Activated T-helper 1 cell treated with anti-CD3 and anti-CD28 coated beads, Interleukin-12 subunit alpha, Interleukin-12 subunit beta, Interleukin-2, Interleukin-4 antibody, amounts not matched to agents 30 ng/mL and 10 ng/mL and 1 ng/mL, durations not matched to agents 14 hours and 24 hours and 36 hours (primary cell): ENCODE data around the gene ZNF865. TPM values are rescaled to one million over a fixed set of nuclear protein-coding genes. Genes with fewer than 3 reads are reported as not detected.

ENCODE experiments used
- DNase-seq: peaks from one replicate; pipeline ENCODE4 v3.0.0; 2021; ENCODE audit warnings: low spot score
- H3K27ac Mint-ChIP-seq: one replicate; pipeline ENCODE4 v1.8.0; 2021; ENCODE audit warnings: mild to moderate bottlenecking, mixed read lengths
- H3K27me3 Mint-ChIP-seq: one replicate; pipeline ENCODE4 v1.8.0; 2022; ENCODE audit warnings: mild to moderate bottlenecking, moderate library complexity, mixed read lengths; ENCODE audit not compliant: insufficient read depth
- H3K36me3 Mint-ChIP-seq: one replicate; pipeline ENCODE4 v1.8.0; 2021; ENCODE audit warnings: low read depth, mixed read lengths
- H3K4me1 Mint-ChIP-seq: one replicate; pipeline ENCODE4 v1.8.0; 2021; ENCODE audit warnings: low read depth, mixed read lengths
- H3K4me3 Mint-ChIP-seq: one replicate; pipeline ENCODE4 v1.8.0; 2021; ENCODE audit warnings: mild to moderate bottlenecking, moderate library complexity, mixed read lengths
- H3K9me3 Mint-ChIP-seq: one replicate; pipeline ENCODE4 v1.8.0; 2021; ENCODE audit warnings: mixed read lengths
- intact Hi-C: fragments of 100-400 bp; cut with micrococcal nuclease; formaldehyde crosslinking; loops from one replicate; pipeline ENCODE4 v1.15.1; 2024
- total RNA-seq: library from RNA; stranded (reverse); gene quantifications from 2 replicates; pipeline ENCODE4 v1.2.3, GENCODE V29; 2022

ZNF865 gene
- total RNA-seq, 1 donor from 2014 or later = 13.2 TPM

GRCh38 chr19:55647732-55648584 is 42.5 kb downstream of the ZNF865 start, which contains the start of gene CCDC106:
Gene CCDC106, plus strand, starts transcription at chr19:55648212. Its CDS starts 835 bp downstream, at chr19:55649047.
- Mint-ChIP-seq H3K27me3 (no peaks in the 10 kb centered on the region), H3K27ac (peak within 1 kb of the TSS; percentile 75), H3K4me1 (peaks cover 45% of the 10 kb centered on the region), H3K4me3 (peak within 1 kb of the TSS; percentile 83), H3K36me3 (peaks cover 29% of the 10 kb centered on the region), H3K9me3 (no peaks in the 10 kb centered on the region)
- intact Hi-C loops = loop anchor here (10.0 kb wide), 1 partner anchor 1183 kb away; the partner anchor contains the start of gene LENG9
- DNase-seq = peak; percentile 31

- H3K27me3 Mint-ChIP-seq = no peaks in the 10 kb centered on the region
- no peak for DNase-seq
- H3K4me3 Mint-ChIP-seq = peak overlapping the region; percentile 83
- H3K9me3 Mint-ChIP-seq = no peaks in the 10 kb centered on the region
- H3K36me3 Mint-ChIP-seq = peaks cover 27% of the 10 kb centered on the region
- H3K4me1 Mint-ChIP-seq = peaks cover 39% of the 10 kb centered on the region
- intact Hi-C loops = loop anchor here (10.0 kb wide), 1 partner anchor 1184 kb away; the partner anchor contains the start of gene LENG9
- H3K27ac Mint-ChIP-seq = peak overlapping the region; percentile 75
Measured at GRCh38 chr19:55648585-55649267, 43.3 kb downstream of the ZNF865 start.

GRCh38 chr19:55649268-55650125 is 44.0 kb downstream of the ZNF865 start:
- no peak for DNase-seq
- Mint-ChIP-seq H3K36me3 (peaks cover 23% of the 10 kb centered on the region), H3K4me3 (peak overlapping the region; percentile 83), H3K27ac (peak overlapping the region; percentile 77), H3K9me3 (no peaks in the 10 kb centered on the region), H3K27me3 (no peaks in the 10 kb centered on the region), H3K4me1 (peaks cover 33% of the 10 kb centered on the region)
- intact Hi-C loops = loop anchor here (10.0 kb wide), 2 partner anchors 1185 to 1515 kb away; partner anchors contain the start of genes CNOT3 and LENG9

GRCh38 chr19:55650126-55650557 is 44.7 kb downstream of the ZNF865 start:
- peak overlapping the region; percentile 77 for H3K27ac Mint-ChIP-seq
- intact Hi-C loops = loop anchor here (10.0 kb wide), 1 partner anchor 1515 kb away; the partner anchor contains the start of gene CNOT3
- peak overlapping the region; percentile 80 for H3K4me3 Mint-ChIP-seq
- no peaks in the 10 kb centered on the region for H3K9me3 Mint-ChIP-seq
- peaks cover 32% of the 10 kb centered on the region for H3K4me1 Mint-ChIP-seq
- peaks cover 22% of the 10 kb centered on the region for H3K36me3 Mint-ChIP-seq
- DNase-seq = no peak
- H3K27me3 Mint-ChIP-seq = no peaks in the 10 kb centered on the region

GRCh38 chr19:55650602-55651230 is 45.3 kb downstream of the ZNF865 start:
- Mint-ChIP-seq H3K36me3 (peaks cover 21% of the 10 kb centered on the region), H3K4me3 (peak overlapping the region; percentile 80), H3K4me1 (peaks cover 29% of the 10 kb centered on the region), H3K27ac (peak overlapping the region; percentile 13), H3K9me3 (no peaks in the 10 kb centered on the region), H3K27me3 (no peaks in the 10 kb centered on the region)
- intact Hi-C loops = loop anchor here (10.0 kb wide), 1 partner anchor 1516 kb away; the partner anchor contains the start of gene CNOT3
- DNase-seq = no peak

GRCh38 chr19:55651236-55651635 is 45.8 kb downstream of the ZNF865 start:
- DNase-seq = no peak
- H3K27me3 Mint-ChIP-seq = no peaks in the 10 kb centered on the region
- intact Hi-C loops = loop anchor here (10.0 kb wide), 1 partner anchor 1516 kb away; the partner anchor contains the start of gene CNOT3
- no peak overlapping the region for H3K27ac Mint-ChIP-seq
- H3K4me3 Mint-ChIP-seq = peak overlapping the region; percentile 13
- peaks cover 34% of the 10 kb centered on the region for H3K4me1 Mint-ChIP-seq
- H3K9me3 Mint-ChIP-seq = no peaks in the 10 kb centered on the region
- H3K36me3 Mint-ChIP-seq = peaks cover 24% of the 10 kb centered on the region

GRCh38 chr19:55652311-55653128 is 47.1 kb downstream of the ZNF865 start:
- no peaks in the 10 kb centered on the region for H3K27me3 Mint-ChIP-seq
- no peak for DNase-seq
- peaks cover 30% of the 10 kb centered on the region for H3K36me3 Mint-ChIP-seq
- no peaks in the 10 kb centered on the region for H3K9me3 Mint-ChIP-seq
- intact Hi-C loops = loop anchor here (1.0 to 10.0 kb wide), 3 partner anchors 9 to 1518 kb away; partner anchors contain the start of genes CNOT3, ZNF581 and ZNF784
- H3K4me3 Mint-ChIP-seq = peak overlapping the region; percentile 93
- H3K27ac Mint-ChIP-seq = no peak overlapping the region
- peaks cover 40% of the 10 kb centered on the region for H3K4me1 Mint-ChIP-seq

GRCh38 chr19:55653651-55654322 is 48.3 kb downstream of the ZNF865 start:
- intact Hi-C loops = loop anchor here (1.0 to 10.0 kb wide), 10 partner anchors 10 to 1519 kb away; partner anchors contain the start of genes CNOT3, FIZ1, LENG1 and PPP1R12C
- Mint-ChIP-seq H3K9me3 (no peaks in the 10 kb centered on the region), H3K4me1 (peaks cover 43% of the 10 kb centered on the region), H3K27ac (peak overlapping the region; percentile 99), H3K27me3 (no peaks in the 10 kb centered on the region), H3K4me3 (peak overlapping the region; percentile 93), H3K36me3 (peaks cover 34% of the 10 kb centered on the region)
- DNase-seq = peak; percentile 98

GRCh38 chr19:55654323-55654867 is 48.9 kb downstream of the ZNF865 start:
- peak overlapping the region; percentile 99 for H3K27ac Mint-ChIP-seq
- H3K4me3 Mint-ChIP-seq = peak overlapping the region; percentile 93
- intact Hi-C loops = loop anchor here (1.0 to 10.0 kb wide), 8 partner anchors 49 to 1520 kb away; partner anchors contain the start of genes CNOT3, FIZ1, LENG1 and PPP1R12C
- H3K9me3 Mint-ChIP-seq = no peaks in the 10 kb centered on the region
- H3K27me3 Mint-ChIP-seq = no peaks in the 10 kb centered on the region
- peaks cover 36% of the 10 kb centered on the region for H3K36me3 Mint-ChIP-seq
- DNase-seq = peak; percentile 99
- peaks cover 44% of the 10 kb centered on the region for H3K4me1 Mint-ChIP-seq

- peak; percentile 90 for DNase-seq
- Mint-ChIP-seq H3K4me3 (peak within 1 kb of the TSS; percentile 93), H3K4me1 (peaks cover 43% of the 10 kb centered on the region), H3K36me3 (peaks cover 37% of the 10 kb centered on the region), H3K27me3 (no peaks in the 10 kb centered on the region), H3K27ac (peak within 1 kb of the TSS; percentile 99), H3K9me3 (no peaks in the 10 kb centered on the region)
- intact Hi-C loops = loop anchor here (1.0 to 10.0 kb wide), 12 partner anchors 20 to 1520 kb away; partner anchors contain the start of genes CNOT3, EPN1, FIZ1 and LENG1
Measured at GRCh38 chr19:55654868-55655647, 49.6 kb downstream of the ZNF865 start, which contains the start of gene U2AF2. Gene U2AF2, plus strand, starts transcription at chr19:55655035. Its CDS starts 70 bp downstream, at chr19:55655105.
